Esophagus mucosa (tissue), 1 donor: ENCODE results near the gene OXSR1. TPM values are rescaled to one million over a fixed set of nuclear protein-coding genes. Genes with fewer than 3 reads are reported as not detected.
"Not testable (repeated sequence)": the region's sequence is repeated elsewhere in the genome, so short reads cannot be mapped to it uniquely, and the experiment has no call there.

Experiments used
- ATAC-seq: fragments of 200-7000 bp; cut with Tn5 transposase; one replicate; pipeline ENCODE4 v1.9.1; 2020
- total RNA-seq: library from RNA; stranded (reverse); gene quantifications from one replicate; pipeline ENCODE4 v1.2.4, GENCODE V29; 2023
- donor health status: DM: yes; HTN: yes; CAD: no.

Gene OXSR1
- total RNA-seq, 1 donor from 2014 or later = 39.6 TPM

GRCh38 chr3:38276081-38276916 is 111.0 kb downstream of the OXSR1 start:
- ATAC-seq = no peak

GRCh38 chr3:38276917-38277630 is 111.7 kb downstream of the OXSR1 start:
- ATAC-seq = no peak

DNA sequence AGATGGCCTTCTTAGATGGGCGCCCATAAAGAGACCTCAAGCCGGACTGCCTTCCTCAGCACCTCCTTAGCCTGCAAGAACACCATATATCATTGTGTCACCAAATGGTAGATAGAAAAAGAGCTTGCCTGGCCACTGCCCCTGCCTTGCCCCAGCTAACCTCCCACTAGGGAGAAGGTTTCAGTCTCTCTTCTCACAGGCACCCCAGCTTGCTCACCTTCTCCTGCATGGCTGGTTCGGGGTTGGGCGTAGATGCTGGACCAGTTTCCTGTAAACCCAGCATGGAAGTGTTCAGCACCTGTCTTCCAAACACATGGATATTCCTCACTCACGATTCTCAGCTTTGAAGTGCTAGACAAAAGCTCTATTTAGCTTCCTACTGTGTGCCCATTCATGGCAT is 113.5 kb downstream of the OXSR1 start:
- ATAC-seq = no peak

DNA sequence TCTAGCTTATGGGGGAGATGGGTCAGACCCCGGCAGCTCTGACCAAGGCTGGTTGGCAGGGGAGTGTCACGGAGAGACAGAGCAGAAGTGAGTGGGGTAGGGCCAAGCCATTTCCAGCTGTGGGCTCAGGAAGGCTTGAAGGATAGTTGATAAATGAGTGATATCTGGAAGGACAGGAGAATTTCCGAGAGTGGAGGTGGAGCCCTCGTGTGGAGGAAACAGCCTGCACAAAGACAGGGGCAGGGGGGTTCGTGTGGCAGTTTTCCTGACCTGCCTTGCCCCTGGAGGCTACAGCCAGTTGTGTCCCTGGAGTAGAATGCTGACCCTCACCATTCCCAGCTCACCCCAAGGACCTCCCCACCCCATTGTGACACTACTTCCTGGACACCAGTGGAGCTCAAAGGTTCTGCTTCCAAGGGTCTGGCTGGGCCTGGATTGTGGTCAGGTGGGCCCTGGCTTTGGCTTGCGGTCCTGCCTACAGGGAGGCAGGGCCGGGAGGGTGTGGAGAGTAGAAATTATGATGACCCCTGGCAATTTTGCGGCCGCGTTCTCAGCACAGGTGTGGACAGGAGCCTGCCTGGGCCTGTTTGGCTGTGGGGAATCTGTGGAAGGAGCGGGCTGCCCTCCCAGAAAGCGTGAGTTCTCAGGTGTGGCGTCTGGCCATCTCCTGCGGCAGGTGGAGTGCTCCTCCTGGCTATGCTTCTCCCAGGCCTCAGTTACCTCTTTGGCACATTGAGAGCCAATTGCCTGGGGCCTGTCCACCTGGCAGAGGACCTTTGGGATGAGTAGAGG is 116.8 kb downstream of the OXSR1 start, which contains the start of gene SLC22A14:
Gene SLC22A14 (plus strand): TSS at position 400 of the 792 bp plus-strand sequence. CDS start 23,733 bp downstream, outside the sequence.
- peak; percentile 63 for ATAC-seq

DNA sequence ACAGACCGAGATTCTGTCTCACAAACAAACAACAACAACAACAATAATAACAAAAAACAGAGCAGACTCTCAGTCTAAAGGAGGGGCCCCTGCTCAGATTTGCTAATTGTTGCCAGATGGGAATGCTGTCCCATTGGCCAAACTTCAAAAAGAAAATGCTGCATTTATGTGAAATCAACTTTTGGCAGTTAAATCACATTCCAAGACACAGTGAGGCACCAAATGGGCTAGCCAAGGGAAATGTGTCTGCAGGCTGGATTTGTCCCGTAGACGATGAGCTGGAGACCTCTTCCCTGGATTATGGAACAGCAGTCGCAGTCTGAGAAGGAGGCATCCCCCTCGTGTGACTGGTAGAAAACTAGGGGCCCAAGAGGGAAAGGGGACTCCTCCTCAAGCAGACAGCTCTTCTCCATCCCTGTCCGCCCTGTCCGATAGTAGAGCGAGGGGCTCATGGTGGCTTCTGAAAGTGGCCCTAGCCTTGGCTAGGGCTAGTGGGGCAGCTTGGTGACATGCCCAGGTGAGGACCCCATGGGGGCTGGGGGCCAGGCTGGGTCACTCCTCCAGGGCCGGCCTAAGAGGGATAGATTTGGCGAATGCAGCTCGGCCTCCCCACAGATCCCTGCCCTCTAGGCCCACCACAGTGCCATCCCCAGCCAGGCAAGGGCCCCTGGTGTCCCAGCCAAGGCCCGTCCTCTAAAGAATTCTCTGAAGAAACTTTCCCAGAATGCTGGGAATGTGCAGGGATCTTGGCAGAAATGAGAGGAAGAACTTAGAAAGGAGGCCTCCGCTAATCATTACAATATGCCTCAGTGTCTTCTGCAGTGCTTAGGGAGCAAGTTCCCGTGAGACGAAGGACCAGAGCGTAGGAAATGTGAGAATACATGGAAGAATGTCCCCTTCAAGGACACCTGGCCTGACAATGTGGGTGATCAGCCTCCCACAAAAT is 118.7 kb downstream of the OXSR1 start:
- no peak for ATAC-seq

- no peak for ATAC-seq
Measured at GRCh38 chr3:38284756-38285150, 119.4 kb downstream of the OXSR1 start.

- ATAC-seq = not testable (repeated sequence)
Measured at GRCh38 chr3:38289286-38290217, 124.2 kb downstream of the OXSR1 start.

GRCh38 chr3:38297053-38297452 is 131.7 kb downstream of the OXSR1 start:
- peak; percentile 72 for ATAC-seq

DNA sequence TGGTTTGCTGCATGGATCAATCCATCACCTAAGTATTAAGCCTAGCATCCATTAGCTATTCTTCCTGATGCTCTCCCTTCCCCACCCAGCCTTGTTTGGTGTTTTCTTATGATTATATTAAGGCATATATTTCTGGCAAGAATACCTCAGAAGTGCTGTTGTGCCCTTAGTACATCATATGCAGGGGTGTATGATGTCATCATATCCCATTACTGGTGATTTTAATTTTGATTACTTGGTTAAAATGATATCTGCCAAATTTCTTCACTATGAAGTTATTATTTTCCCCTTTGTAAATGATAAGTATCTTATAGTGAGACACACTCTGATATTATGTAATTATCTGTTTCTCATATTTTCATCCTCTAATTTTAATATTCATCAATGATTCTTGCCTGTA is 132.2 kb downstream of the OXSR1 start:
- ATAC-seq = peak; percentile 35

DNA sequence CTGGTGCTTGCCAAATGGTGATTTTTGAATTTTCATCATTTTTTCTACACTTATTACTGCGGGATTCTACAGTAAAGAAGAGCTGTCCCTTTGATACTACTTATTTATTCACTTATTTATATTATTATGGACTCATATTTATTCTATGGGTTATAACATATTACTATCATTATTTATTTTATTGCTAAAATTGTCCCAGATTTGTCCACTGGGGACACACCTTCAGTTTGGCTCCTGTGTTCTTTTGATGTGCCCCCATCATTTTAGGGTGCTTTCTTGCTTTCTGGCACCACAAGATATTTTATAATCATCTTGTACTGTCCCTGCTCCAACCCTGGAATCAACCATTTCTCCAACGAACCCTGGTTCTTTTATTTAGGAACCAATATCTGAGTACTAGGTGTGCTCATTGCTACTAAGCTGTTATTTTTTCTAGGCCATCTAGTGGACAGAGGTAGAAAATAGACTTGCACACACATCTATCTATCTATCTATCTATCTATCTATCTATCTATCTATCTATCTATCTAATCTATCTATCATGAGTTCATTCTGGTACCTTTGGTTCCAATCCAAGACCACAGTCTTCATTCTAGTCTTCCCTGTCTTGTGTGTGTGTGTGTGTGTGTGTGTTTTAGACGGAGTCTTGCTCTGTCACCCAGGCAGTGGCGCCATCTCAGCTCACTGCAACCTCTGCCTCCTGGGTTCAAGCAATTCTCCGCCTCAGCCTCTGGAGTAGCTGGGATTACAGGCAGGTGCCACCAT is 132.8 kb downstream of the OXSR1 start:
- ATAC-seq = peak; percentile 49

Other genes starting within 250 kb of the OXSR1 start
- 6.1 TPM for gene VILL, start 174.8 kb upstream of the OXSR1 start, total RNA-seq
- gene PLCD1, start 135.9 kb upstream of the OXSR1 start, total RNA-seq = 72.5 TPM
- 0.08 TPM for gene DLEC1, start 126.3 kb upstream of the OXSR1 start, total RNA-seq
- 72.7 TPM for gene ACAA1, start 28.4 kb upstream of the OXSR1 start, total RNA-seq
- 41.5 TPM for gene MYD88, start 26.9 kb upstream of the OXSR1 start, total RNA-seq
- gene SLC22A13, start 100.3 kb downstream of the OXSR1 start, total RNA-seq = 0.64 TPM
- gene SLC22A14, start 116.8 kb downstream of the OXSR1 start, total RNA-seq = 0.24 TPM
- 2.4 TPM for gene XYLB, start 181.2 kb downstream of the OXSR1 start, total RNA-seq